Transverse colon (tissue), 4 donors: ENCODE data around the gene LPO.

Experiments
- CTCF ChIP-seq, 5 experiments: fragments of 200-600 bp in 3 of 5; fragments of 450-650 bp in 2 of 5; sonication (generic) in 3 of 5; IDR thresholded peaks; 1 replicate in 2 of 5; 2 replicates in 3 of 5; pipeline ENCODE4 v1.5.1; 2016 to 2017; ENCODE audit warnings: antibody characterized with exemption in 5 of 5, inconsistent platforms in 3 of 5, mild to moderate bottlenecking in 2 of 5, moderate library complexity in 1 of 5
- POLR2A ChIP-seq: fragments of 450-650 bp; IDR thresholded peaks from one replicate; pipeline ENCODE4 v1.6.1; 2016; ENCODE audit warnings: antibody characterized with exemption, mild to moderate bottlenecking, moderate library complexity
- POLR2AphosphoS5 ChIP-seq, 3 donors: sonication (generic); formaldehyde crosslinking; IDR thresholded peaks; one replicate each; pipeline ENCODE4 v1.6.1; 2016; ENCODE audit warnings: antibody characterized with exemption in 3 of 3

GRCh38 chr17:58273453-58274104 lies 35.2 kb downstream of the LPO start:
- TF ChIP-seq POLR2AphosphoS5 (IDR thresholded peaks at IDR 0.05), result no peak
- TF ChIP-seq CTCF (IDR thresholded peaks at IDR 0.05), result no peak
- TF ChIP-seq POLR2A, result no peak
